Spleen (tissue), 11 donors: ENCODE data around the gene ABCA4. TPM values are rescaled to one million over a fixed set of nuclear protein-coding genes. Genes with fewer than 3 reads are reported as not detected.

ENCODE experiments used
- DNase-seq: peaks from one replicate; pipeline ENCODE4 v3.0.0-alpha.2; 2020
- H3K27ac ChIP-seq, 8 donors: fragments of 200-600 bp; sonication (generic) in 7 of 8; 1 replicate in 4 of 8; 2 replicates in 4 of 8; pipeline versions ENCODE4 v1.5.0 to v1.8.0; 2016 to 2021; ENCODE audit warnings: inconsistent platforms in 4 of 8, mild to moderate bottlenecking in 4 of 8, moderate library complexity in 1 of 8
- H3K27me3 ChIP-seq, 7 donors: fragments of 200-600 bp; sonication (generic) in 6 of 7; replicated peaks in 1 of 7; 1 replicate in 4 of 7; 2 replicates in 3 of 7; pipeline versions ENCODE4 v1.5.0 to v1.8.0; 2016 to 2021; ENCODE audit warnings: inconsistent platforms in 3 of 7, mild to moderate bottlenecking in 1 of 7
- H3K36me3 ChIP-seq, 6 donors: fragments of 200-600 bp; sonication (generic) in 5 of 6; 1 replicate in 4 of 6; 2 replicates in 2 of 6; pipeline versions ENCODE4 v1.5.0 to v1.8.0; 2016 to 2021; ENCODE audit warnings: inconsistent platforms in 2 of 6
- H3K4me1 ChIP-seq, 6 donors: fragments of 200-600 bp; sonication (generic) in 5 of 6; 1 replicate in 3 of 6; 2 replicates in 3 of 6; pipeline versions ENCODE4 v1.5.0 to v1.8.0; 2016 to 2021; ENCODE audit warnings: inconsistent platforms in 3 of 6
- H3K4me3 ChIP-seq, 8 donors: fragments of 200-600 bp; sonication (generic) in 7 of 8; 1 replicate in 4 of 8; 2 replicates in 4 of 8; pipeline versions ENCODE4 v1.5.0 to v1.8.0; 2016 to 2021; ENCODE audit warnings: inconsistent platforms in 4 of 8, mild to moderate bottlenecking in 4 of 8, moderate library complexity in 2 of 8
- H3K9me3 ChIP-seq, 8 donors: fragments of 200-600 bp; sonication (generic) in 7 of 8; 1 replicate in 4 of 8; 2 replicates in 4 of 8; pipeline versions ENCODE4 v1.5.0 to v1.8.0; 2016 to 2021; ENCODE audit warnings: inconsistent platforms in 4 of 8
- POLR2A ChIP-seq, 3 donors: fragments of 450-650 bp; IDR thresholded peaks; one replicate each; pipeline ENCODE4 v1.5.1; 2017; ENCODE audit warnings: antibody characterized with exemption in 3 of 3, mild to moderate bottlenecking in 1 of 3
- POLR2AphosphoS5 ChIP-seq, 3 donors: sonication (generic); formaldehyde crosslinking; IDR thresholded peaks; one replicate each; pipeline ENCODE4 v1.5.1; 2017; ENCODE audit warnings: antibody characterized with exemption in 3 of 3
- WGBS, 5 donors: extraction: QIAGEN DNeasy Blood & Tissue Kit in 3 of 5; methylation state at CpG; one replicate each; pipeline versions ENCODE4 v1.1.5 to v1.1.7; 2013 to 2018; 5-methylcytosine and 5-hydroxymethylcytosine counted together
- intact Hi-C: fragments of 100-400 bp; cut with DNase I; formaldehyde crosslinking; loops from one replicate; pipeline ENCODE4 v1.15.0; 2023; ENCODE audit warnings: low total_unique reads
- polyA plus RNA-seq, 3 donors: library from polyadenylated mRNA; stranded (reverse); fragments of 200-250 nt; gene quantifications; one replicate each; pipeline ENCODE4 v1.2.1, GENCODE V29; 2013
- total RNA-seq, 7 donors: library from RNA; depleted of rRNA in 3 of 7; stranded (reverse); fragments of >200 nt in 3 of 7; fragmentation: NEBNext Ultra II Directional in 4 of 7; extraction: Animal tissue kit (Norgen Biotek cat#: 25700) in 4 of 7; gene quantifications; one replicate each; pipeline versions ENCODE4 v1.1.0 to v1.2.1, GENCODE V29; 2016 to 2021
- TF ChIP-seq, protein P1 (sequence below), 11 experiments: fragments of 200-600 bp in 7 of 11; fragments of 450-650 bp in 4 of 11; sonication (generic) in 4 of 11; IDR thresholded peaks in 8 of 11; conservative IDR thresholded peaks in 3 of 11; 1 replicate in 7 of 11; 2 replicates in 4 of 11; pipeline versions ENCODE4 v1.4.0 to v1.8.0; 2016 to 2021; ENCODE audit warnings: antibody characterized with exemption in 11 of 11, inconsistent platforms in 4 of 11, mild to moderate bottlenecking in 1 of 11
- donor health status: healthy with polysubstance abuse.
- donor health status: DM: no; HTN: no; CAD: no; lungs with moderate emphysema.
- donor health status: DM: no; HTN: no; CAD: no.
- donor health status: Bipolar disorder and iron deficiency.
- donor health status: healthy.
- donor health status: DM: no; HTN: no; CAD: no.
- donor health status: DM: yes; HTN: yes; CAD: no.

ABCA4 gene
- total and polyA plus RNA-seq, 10 donors = 0.04 to 0.64 (median 0.24) TPM

DNA sequence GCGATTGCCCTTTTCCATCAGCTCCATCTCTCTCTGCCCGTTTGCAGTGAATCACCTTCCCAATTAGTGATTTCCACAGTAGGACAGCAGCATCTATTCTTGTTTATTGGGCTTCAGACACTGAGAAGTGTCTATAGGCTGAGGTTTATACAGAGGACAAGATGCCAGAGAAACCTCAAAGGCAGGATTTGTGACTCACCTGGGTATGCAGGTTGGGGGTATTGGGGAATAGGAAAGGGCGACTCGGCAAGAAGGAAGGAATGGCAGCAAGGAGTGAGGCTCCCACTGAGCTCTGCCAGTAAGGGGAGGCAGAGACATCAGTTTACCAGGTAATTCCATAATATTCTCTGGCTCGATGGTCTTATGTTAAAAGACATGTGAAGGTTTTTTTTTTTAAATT lies 25.3 kb upstream of the ABCA4 start:
- no peak overlapping the region for H3K4me3 ChIP-seq
- 90 to 96% (median 92%) methylated on average over 5 of the region's 5 CpGs for WGBS, 5 donors

DNA sequence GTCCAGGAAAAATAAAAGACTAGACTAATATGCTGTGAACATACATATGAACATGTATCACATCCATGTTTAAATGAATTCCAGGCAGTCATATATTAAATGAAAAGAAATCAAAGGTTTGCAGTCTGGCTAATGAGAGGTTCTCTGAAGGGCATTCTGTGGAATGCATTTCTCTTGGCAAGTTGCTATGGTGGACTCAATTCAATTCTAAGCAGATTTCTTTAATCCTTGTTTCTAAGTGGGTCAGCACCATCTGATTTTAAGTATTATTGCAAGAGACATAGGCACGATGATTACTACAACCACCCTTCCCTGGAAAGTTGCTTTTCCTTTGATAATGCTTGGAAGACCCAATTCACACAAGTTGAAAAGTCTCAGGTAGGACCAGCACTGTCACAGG lies 23.9 kb upstream of the ABCA4 start:
- TF ChIP-seq POLR2A (IDR thresholded peaks at IDR 0.05) = no peak
- no peak for TF ChIP-seq POLR2AphosphoS5 (IDR thresholded peaks at IDR 0.05)
- TF ChIP-seq, protein P1, sequence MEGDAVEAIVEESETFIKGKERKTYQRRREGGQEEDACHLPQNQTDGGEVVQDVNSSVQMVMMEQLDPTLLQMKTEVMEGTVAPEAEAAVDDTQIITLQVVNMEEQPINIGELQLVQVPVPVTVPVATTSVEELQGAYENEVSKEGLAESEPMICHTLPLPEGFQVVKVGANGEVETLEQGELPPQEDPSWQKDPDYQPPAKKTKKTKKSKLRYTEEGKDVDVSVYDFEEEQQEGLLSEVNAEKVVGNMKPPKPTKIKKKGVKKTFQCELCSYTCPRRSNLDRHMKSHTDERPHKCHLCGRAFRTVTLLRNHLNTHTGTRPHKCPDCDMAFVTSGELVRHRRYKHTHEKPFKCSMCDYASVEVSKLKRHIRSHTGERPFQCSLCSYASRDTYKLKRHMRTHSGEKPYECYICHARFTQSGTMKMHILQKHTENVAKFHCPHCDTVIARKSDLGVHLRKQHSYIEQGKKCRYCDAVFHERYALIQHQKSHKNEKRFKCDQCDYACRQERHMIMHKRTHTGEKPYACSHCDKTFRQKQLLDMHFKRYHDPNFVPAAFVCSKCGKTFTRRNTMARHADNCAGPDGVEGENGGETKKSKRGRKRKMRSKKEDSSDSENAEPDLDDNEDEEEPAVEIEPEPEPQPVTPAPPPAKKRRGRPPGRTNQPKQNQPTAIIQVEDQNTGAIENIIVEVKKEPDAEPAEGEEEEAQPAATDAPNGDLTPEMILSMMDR (IDR thresholded peaks at IDR 0.05 in 8 of 11, conservative IDR thresholded peaks at IDR 0.05 in 3 of 11) = no peak
- DNase-seq = no peak
- Histone ChIP-seq H3K36me3 (no peaks in the 10 kb centered on the region), H3K27ac (no peak overlapping the region), H3K27me3 (no peaks in the 10 kb centered on the region), H3K9me3 (no peaks in the 10 kb centered on the region), H3K4me3 (no peak overlapping the region), H3K4me1 (no peaks in the 10 kb centered on the region)
- 73 to 89% (median 79%) methylated on average over 1 of the region's 1 CpG for WGBS, 5 donors
- intact Hi-C loops = no loop called here

More for the DNA sequence above, 25.3 kb upstream of the ABCA4 start:
- Histone ChIP-seq H3K27ac (no peak overlapping the region), H3K4me1 (no peaks in the 10 kb centered on the region), H3K9me3 (no peaks in the 10 kb centered on the region), H3K27me3 (no peaks in the 10 kb centered on the region), H3K36me3 (no peaks in the 10 kb centered on the region)
- DNase-seq = no peak
- TF ChIP-seq POLR2AphosphoS5 (IDR thresholded peaks at IDR 0.05) (no peak), POLR2A (IDR thresholded peaks at IDR 0.05) (no peak)
- TF ChIP-seq, protein P1 (IDR thresholded peaks at IDR 0.05 in 8 of 11, conservative IDR thresholded peaks at IDR 0.05 in 3 of 11) = no peak
- intact Hi-C loops = no loop called here

DNA sequence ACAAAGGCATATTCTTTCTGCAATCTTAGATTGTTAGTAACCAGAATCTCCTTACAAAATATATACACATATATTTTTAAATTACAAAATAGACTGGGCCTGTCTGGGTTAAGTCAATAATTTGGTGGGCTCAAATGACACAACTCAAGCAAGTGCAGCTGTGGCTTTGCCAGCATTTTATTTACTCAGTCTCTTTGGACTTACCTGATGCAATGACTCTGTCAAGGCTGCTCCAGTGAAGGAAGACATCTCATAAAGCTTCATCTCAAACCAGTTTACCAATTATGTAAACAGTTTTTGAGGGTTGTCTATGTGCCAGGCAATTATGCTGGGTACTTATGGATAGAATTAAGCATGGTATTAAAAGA lies 22.8 kb upstream of the ABCA4 start:
- H3K9me3 ChIP-seq = no peaks in the 10 kb centered on the region
- no peak overlapping the region for H3K27ac ChIP-seq
- H3K36me3 ChIP-seq = no peaks in the 10 kb centered on the region
- no peak overlapping the region for H3K4me3 ChIP-seq
- TF ChIP-seq POLR2A (IDR thresholded peaks at IDR 0.05) (no peak), POLR2AphosphoS5 (IDR thresholded peaks at IDR 0.05) (no peak)
- TF ChIP-seq, protein P1 (IDR thresholded peaks at IDR 0.05 in 8 of 11, conservative IDR thresholded peaks at IDR 0.05 in 3 of 11) = no peak
- no peaks in the 10 kb centered on the region for H3K27me3 ChIP-seq
- intact Hi-C loops = no loop called here
- DNase-seq = no peak
- no peaks in the 10 kb centered on the region for H3K4me1 ChIP-seq

DNA sequence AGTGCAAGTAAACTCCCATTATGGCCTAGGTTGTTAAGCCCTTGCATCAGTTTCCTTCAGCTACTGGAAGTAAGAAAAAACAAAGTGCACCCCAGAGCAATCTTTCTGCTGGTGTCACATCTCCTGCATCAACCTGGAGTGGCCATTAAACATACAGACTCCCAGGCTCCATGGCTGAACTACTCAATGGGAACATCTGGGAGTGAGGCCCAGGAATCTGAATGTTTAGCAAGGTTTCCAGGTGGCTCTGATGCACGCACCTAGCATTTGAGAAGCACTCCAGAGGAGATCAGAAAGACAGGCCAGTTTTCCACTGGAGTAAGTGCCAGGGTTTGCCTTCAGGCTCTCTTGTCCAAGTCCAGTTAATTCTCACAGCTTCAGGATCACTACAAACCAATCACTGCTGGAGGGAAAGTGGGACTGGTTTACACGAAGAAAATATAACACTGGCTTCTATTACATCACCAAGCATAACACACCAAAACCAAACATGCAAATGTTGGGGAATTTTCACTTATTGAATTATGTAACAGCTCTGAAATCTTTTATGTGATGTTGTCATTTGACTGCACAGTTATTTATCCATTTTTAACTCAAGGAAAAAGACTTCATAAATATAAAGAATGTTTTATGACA lies 22.3 kb upstream of the ABCA4 start:
- no peaks in the 10 kb centered on the region for H3K27me3 ChIP-seq
- H3K27ac ChIP-seq = peak overlapping the region in 1 of 8 donors; percentile 38
- TF ChIP-seq POLR2A (IDR thresholded peaks at IDR 0.05) = no peak
- no peak for TF ChIP-seq POLR2AphosphoS5 (IDR thresholded peaks at IDR 0.05)
- TF ChIP-seq, protein P1 (IDR thresholded peaks at IDR 0.05 in 8 of 11, conservative IDR thresholded peaks at IDR 0.05 in 3 of 11) = no peak
- DNase-seq = no peak
- H3K4me1 ChIP-seq = no peaks in the 10 kb centered on the region
- intact Hi-C loops = no loop called here
- H3K4me3 ChIP-seq = no peak overlapping the region
- 66 to 78% (median 77%) methylated on average over 2 of the region's 2 CpGs for WGBS, 5 donors
- no peaks in the 10 kb centered on the region for H3K9me3 ChIP-seq
- no peaks in the 10 kb centered on the region for H3K36me3 ChIP-seq
